LHCN-M2 (cell line): ENCODE measurements around the gene ZNF277. TPM values are rescaled to one million over a fixed set of nuclear protein-coding genes. Genes with fewer than 3 reads are reported as not detected.
"Not testable (repeated sequence)": the region's sequence is repeated elsewhere in the genome, so short reads cannot be mapped to it uniquely, and the experiment has no call there.

Source experiments
- DNase-seq: peaks from one replicate; pipeline ENCODE4 v3.0.0-alpha.2; 2012; ENCODE audit warnings: low read depth
- total RNA-seq: library from RNA; depleted of rRNA; stranded (reverse); fragments of >200 nt; gene quantifications from 2 replicates; pipeline ENCODE4 v1.2.3, GENCODE V29; 2014

ZNF277 gene
- total RNA-seq, 1 experiment from 2014 or later, result 23.8 TPM

GRCh38 chr7:112290065-112290464 lies 83.6 kb downstream of the ZNF277 start:
- peak; percentile 36 for DNase-seq

DNA sequence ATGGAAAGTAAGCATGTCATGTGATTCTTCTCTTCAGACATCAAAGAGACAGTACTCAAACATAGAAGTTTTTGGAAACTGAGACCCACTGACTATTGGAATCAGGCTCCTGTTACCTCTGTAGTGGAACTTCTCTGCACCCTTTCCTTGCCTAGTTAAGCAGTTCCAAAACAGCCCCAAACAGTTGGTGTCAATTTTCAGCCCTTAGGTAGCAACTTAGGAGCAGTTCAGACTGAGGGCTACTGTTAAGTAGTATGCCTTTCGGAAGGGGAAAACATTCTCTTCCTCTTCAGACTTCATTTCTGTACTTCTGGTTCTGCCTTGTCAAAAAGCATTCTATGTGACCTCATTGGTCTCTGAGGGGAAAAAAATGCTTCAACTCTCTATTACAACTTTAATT lies 85.7 kb downstream of the ZNF277 start:
- DNase-seq, result no peak

- DNase-seq, result no peak
These were observed 86.9 kb downstream of the ZNF277 start for GRCh38 chr7:112293416-112293815.

DNA sequence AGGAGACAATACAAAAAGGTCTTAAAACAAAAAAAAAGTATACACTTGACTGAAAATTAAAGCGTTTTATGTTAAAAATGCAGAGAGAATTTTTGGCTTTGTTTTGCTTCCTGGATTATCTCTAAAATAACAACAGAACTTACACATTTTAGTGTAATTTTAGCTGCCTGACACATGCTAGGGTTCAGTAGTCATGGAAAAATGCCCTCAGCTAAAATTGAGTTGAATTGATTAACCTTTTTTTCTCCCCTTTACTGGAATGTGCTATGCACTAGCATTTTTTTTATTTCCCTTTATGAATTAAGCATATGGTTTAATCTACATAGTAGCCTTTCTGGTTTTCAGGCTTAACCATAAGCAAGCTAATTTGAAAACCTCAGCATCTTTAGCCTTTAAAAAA lies 89.9 kb downstream of the ZNF277 start:
- DNase-seq, result peak; percentile 23

DNA sequence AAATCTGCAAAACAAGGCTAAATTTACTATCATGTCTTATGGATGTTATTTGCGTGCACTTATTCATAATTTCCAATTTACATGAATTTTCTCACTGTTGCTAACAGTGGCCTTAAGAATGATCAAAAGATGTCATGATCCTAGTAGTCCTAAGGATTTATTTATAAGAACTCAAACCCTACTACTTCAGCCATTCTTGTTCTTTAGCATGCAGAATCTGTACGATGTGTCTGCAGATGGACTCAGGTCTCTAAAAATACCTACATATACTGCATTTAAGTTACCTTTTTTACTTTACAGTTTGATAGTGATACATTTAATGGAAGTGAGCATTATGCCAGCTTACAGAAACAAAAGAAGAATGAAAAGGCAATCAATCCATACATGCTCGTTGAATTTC lies 91.2 kb downstream of the ZNF277 start:
- DNase-seq, result no peak

GRCh38 chr7:112298543-112299100 lies 92.1 kb downstream of the ZNF277 start:
- DNase-seq, result no peak

- DNase-seq, result no peak
These were observed 93.6 kb downstream of the ZNF277 start for GRCh38 chr7:112300072-112300471.

DNA sequence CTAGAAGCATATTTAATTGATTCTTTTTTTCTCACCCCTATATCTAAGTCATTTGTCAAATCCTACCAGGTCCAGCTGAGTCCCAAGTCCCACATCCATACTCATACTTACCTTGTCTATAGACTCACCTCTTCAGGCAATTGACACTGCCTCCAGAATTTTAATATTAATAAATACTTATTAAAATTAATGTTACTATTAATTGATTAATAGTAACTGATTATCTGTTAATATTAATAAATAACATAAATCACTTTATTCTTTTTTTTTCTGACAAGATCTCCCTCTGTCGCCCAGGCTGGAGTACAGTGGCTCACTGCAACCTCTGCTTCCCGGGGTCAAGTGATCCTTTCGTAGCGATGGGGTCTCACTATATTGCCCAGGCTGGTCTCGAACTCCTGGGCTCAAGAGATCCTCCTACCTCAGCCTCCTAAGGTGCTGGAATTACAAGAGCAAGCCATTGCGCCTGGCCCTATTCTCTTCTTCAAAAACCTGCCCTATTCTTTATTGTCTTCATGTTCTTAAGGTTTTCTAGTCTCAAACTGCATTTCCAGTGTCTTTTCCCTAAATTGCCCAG lies 94.4 kb downstream of the ZNF277 start:
- no peak for DNase-seq

- no peak for DNase-seq
These were observed 96.1 kb downstream of the ZNF277 start for GRCh38 chr7:112302566-112302965.

GRCh38 chr7:112306903-112307302 lies 100.4 kb downstream of the ZNF277 start:
- DNase-seq, result no peak

- DNase-seq, result no peak
These were observed 101.0 kb downstream of the ZNF277 start for GRCh38 chr7:112307506-112307905.

DNA sequence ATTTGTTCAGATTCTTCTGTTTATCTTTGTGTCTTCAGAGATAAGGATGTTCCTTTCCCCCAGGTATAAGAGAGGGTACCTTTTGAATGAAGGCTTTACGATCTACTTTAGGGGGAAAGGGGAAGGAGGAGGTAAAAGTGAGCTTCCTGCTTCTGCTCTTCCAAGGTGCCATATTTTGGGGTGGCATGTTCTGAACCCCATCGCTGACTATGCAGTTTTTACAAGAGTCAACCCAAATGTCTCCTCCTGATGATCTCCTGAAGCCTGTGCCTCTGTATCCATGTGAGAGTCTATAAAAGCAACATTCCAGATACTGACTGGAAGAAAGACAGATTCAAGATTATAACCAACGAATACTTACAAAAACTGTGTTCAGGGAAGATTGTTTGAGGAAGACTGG lies 102.5 kb downstream of the ZNF277 start:
- DNase-seq, result no peak

DNA sequence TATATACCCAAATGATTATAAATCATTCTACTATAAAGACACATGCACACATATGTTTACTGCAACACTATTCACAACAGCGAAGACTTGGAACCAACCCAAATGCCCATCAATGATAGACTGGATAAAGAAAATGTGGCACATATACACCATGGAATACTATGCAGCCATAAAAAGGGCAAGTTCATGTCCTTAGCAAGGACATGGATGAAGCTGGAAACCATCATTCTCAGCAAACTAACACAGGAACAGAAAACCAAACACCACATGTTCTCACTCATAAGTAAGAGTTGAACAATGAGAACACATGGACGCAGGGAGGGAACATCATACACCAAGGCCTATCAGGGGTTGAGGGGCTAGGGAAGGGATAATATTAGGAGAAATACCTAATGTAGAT lies 110.3 kb downstream of the ZNF277 start:
- not testable (repeated sequence) for DNase-seq

DNA sequence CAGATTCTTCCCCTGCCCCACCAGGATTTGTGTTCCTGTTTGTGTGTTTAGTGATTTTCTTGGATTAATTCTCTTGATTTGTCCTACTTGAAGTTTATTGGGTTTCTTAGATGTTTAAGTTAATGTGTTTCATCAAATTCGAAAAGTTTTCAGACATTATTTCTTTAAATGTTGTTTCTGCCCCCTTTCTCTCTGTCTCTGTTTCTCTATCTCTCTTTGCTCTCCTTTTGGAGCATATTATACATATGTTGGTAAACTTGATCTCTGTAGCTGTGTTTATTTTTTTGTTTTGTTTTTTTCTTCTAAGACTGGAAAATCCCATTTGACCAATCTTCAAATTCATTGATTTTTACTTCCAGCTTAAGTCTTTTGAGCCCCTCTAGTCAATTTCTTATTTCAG lies 115.6 kb downstream of the ZNF277 start:
- no peak for DNase-seq

- no peak for DNase-seq
These were observed 121.1 kb downstream of the ZNF277 start for GRCh38 chr7:112327566-112327965.

DNA sequence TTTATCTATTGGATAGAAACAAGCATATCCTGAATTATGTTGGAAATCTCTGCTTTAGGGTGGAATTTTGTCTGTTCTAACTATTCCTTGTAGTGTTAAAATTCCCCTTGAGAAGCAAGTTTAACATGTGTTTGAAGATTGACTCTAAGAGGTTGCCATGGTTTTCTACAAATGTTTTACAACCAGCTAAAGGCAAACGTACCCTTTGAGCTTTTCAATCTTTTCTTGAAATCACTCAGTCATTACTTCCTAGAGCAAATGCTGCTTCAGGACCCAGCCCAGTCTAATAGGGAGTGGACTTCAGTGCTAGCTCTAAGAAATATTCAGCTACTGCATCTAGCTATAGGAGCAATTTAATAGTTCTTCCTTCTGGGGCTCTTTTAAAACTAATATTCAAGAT lies 125.0 kb downstream of the ZNF277 start:
- DNase-seq, result no peak

DNA sequence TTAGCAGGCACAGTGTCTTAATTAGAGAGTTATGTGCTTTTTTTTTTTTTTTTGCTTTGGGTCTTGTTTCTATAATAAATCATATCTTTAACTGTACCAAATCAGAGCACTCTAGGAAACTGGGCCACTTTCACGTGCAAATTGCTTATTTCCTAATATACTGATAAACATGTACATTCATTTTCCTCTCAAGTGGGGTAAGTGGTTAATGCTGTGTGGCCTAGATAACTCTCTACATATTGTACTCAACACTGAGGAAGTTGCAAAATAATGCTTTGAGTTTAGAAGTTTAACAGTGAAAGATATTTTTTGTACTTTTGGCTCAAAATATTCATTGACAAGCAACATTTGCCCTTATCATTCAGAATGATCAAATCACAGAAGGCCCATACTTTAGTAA lies 127.9 kb downstream of the ZNF277 start:
- DNase-seq, result no peak

DNA sequence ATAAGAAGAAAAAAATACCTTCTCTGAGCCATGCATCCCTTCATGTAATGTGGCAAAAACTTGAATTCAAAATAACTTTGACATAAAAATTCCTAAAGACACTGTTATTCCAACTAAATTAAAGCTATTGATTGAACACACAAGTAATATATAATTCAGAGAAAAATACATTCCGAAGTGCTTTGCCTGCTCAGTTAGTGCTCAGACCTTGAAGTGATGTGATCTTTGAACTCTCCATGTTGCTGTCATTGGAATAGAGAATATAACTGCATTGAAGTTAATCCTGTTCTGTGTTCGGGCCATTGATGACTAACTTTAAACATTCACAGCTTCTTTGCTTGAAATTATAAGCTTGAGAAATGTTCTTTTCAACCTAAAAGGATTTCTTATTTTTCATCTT lies 129.8 kb downstream of the ZNF277 start:
- no peak for DNase-seq

- DNase-seq, result no peak
These were observed 130.6 kb downstream of the ZNF277 start for GRCh38 chr7:112336936-112337576.

- no peak for DNase-seq
These were observed 131.4 kb downstream of the ZNF277 start for GRCh38 chr7:112337892-112338291.

DNA sequence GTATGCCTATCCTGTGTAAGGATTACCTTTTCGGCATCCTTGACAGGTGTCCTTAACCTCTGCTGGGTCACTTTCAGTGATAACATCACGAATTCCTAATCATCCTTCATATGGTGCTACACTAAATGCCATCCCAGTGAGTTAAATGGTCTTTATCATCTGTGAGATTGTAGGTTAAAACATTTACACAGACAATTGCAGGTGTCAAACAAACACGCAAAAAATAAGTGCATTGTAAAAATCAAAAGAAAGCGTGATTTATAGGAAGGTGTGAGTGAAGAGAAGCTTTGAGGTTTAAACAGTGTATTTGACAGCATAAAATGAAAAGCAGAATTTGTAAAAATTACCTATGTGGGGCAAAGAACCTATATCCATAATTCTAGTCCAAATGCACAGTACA lies 132.3 kb downstream of the ZNF277 start:
- no peak for DNase-seq

DNA sequence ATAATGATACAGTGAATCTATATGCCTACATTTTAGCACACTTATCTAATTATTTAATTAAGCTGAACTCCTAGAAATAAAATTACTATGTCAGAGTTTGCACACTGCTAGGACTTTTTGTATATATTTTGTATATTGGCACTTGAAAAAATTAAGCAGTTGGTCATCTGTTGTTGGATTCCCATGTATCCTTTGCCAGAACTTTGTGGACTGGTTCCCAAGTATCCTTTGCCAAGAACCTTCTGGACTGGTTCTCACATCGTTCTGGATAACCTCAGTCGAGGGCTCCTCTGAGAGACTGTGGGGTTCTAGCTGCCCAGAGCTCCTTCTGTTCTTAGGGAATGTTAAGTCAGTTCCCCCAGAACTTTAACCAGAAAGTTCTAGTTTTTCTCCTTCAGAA lies 135.0 kb downstream of the ZNF277 start:
- no peak for DNase-seq

DNA sequence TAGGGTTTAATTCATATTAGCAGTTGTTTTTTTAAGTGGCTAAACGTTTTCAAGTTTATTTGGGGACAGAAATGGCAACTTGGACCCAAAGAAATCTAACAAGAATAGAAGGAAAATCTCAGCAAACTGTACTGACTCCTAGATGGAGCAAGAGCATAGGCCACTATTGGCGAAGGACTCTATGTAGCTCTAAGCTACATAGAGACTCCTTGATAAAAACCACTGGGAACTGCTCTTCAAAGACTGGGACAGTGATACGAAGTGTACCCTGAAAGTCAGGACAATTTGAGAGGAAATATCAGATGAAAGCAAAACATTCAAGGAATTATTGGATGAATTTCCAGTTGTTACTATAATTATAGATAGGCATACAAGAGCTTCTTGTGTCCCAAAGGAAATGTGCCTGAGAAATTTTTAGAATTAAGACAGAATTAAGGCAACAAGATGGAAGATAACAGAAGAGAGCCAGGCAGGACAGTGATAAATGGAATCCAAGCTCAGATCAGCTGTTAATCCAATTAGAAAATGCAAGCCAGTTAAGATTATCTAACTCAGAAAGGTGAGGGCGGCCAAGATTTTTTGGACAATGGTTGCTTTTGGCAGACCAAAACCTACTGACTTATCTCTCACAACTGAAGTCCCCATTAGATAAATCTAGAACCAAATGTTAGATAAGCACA lies 140.0 kb downstream of the ZNF277 start:
- no peak for DNase-seq
